Colonic mucosa (tissue), 4 donors: ENCODE results near the gene SNRK. TPM values are rescaled to one million over a fixed set of nuclear protein-coding genes. Genes with fewer than 3 reads are reported as not detected.

Source experiments
- DNase-seq: peaks from one replicate; pipeline ENCODE4 v3.0.0-alpha.2; 2020
- H3K27ac ChIP-seq: fragments of 200-600 bp; one replicate; pipeline ENCODE4 v1.8.0; 2021
- H3K27me3 ChIP-seq: fragments of 200-600 bp; one replicate; pipeline ENCODE4 v1.8.0; 2021
- H3K36me3 ChIP-seq: fragments of 200-600 bp; one replicate; pipeline ENCODE4 v1.8.0; 2021
- H3K4me1 ChIP-seq: fragments of 200-600 bp; one replicate; pipeline ENCODE4 v1.8.0; 2021; ENCODE audit warnings: mild to moderate bottlenecking
- H3K4me3 ChIP-seq: fragments of 200-600 bp; one replicate; pipeline ENCODE4 v1.8.0; 2021
- H3K9ac ChIP-seq, 2 donors: one replicate each; pipeline ENCODE4 v1.7.0; 2013; ENCODE audit warnings: control low read depth in 2 of 2, low read depth in 2 of 2, low read length in 2 of 2
- H3K9me3 ChIP-seq: fragments of 200-600 bp; one replicate; pipeline ENCODE4 v1.8.0; 2021
- CTCF ChIP-seq: fragments of 200-600 bp; IDR thresholded peaks from one replicate; pipeline ENCODE4 v1.8.0; 2022; ENCODE audit warnings: antibody characterized with exemption, mild to moderate bottlenecking
- intact Hi-C: fragments of 100-400 bp; cut with DNase I; formaldehyde crosslinking; loops from one replicate; pipeline ENCODE4 v1.14.1; 2022
- total RNA-seq, 2 donors: library from RNA; stranded (reverse); fragmentation: NEBNext Ultra II Directional in 1 of 2; extraction: Animal tissue kit (Norgen Biotek cat#: 25700) in 1 of 2; gene quantifications; one replicate each; pipeline ENCODE4 v1.2.1, GENCODE V29; 2021
- donor health status: healthy.
- donor health status: DM: no; HTN: no; CAD: no.
- donor health status: DM: no; HTN: no; CAD: no.

The SNRK gene
- total RNA-seq, 2 donors from 2014 or later, result 19.7 to 48.2 TPM

- Histone ChIP-seq H3K4me3 (no peak overlapping the region), H3K36me3 (no peaks in the 10 kb centered on the region), H3K27me3 (no peaks in the 10 kb centered on the region), H3K27ac (no peak overlapping the region), H3K4me1 (no peaks in the 10 kb centered on the region), H3K9me3 (no peaks in the 10 kb centered on the region), H3K9ac (no peak overlapping the region)
- no peak for TF ChIP-seq CTCF
- intact Hi-C loops, result no loop called here
- DNase-seq, result no peak
These were observed 28.5 kb upstream of the SNRK start for GRCh38 chr3:43257850-43258249.

- H3K36me3 ChIP-seq, result no peaks in the 10 kb centered on the region
- H3K4me1 ChIP-seq, result no peaks in the 10 kb centered on the region
- TF ChIP-seq CTCF, result no peak
- no peak overlapping the region for H3K9ac ChIP-seq
- H3K9me3 ChIP-seq, result no peaks in the 10 kb centered on the region
- no peak for DNase-seq
- H3K27me3 ChIP-seq, result no peaks in the 10 kb centered on the region
- no peak overlapping the region for H3K4me3 ChIP-seq
- intact Hi-C loops, result no loop called here
- H3K27ac ChIP-seq, result no peak overlapping the region
These were observed 26.7 kb upstream of the SNRK start for GRCh38 chr3:43259626-43260025.

GRCh38 chr3:43260412-43260811 lies 25.9 kb upstream of the SNRK start:
- intact Hi-C loops, result no loop called here
- TF ChIP-seq CTCF, result no peak
- Histone ChIP-seq H3K4me3 (no peak overlapping the region), H3K36me3 (no peaks in the 10 kb centered on the region), H3K9me3 (no peaks in the 10 kb centered on the region), H3K4me1 (no peaks in the 10 kb centered on the region), H3K9ac (no peak overlapping the region), H3K27me3 (no peaks in the 10 kb centered on the region), H3K27ac (no peak overlapping the region)
- no peak for DNase-seq

- Histone ChIP-seq H3K9me3 (no peaks in the 10 kb centered on the region), H3K27ac (no peak overlapping the region), H3K27me3 (no peaks in the 10 kb centered on the region), H3K36me3 (no peaks in the 10 kb centered on the region), H3K9ac (no peak overlapping the region), H3K4me3 (no peak overlapping the region), H3K4me1 (no peaks in the 10 kb centered on the region)
- no peak for DNase-seq
- no peak for TF ChIP-seq CTCF
- intact Hi-C loops, result no loop called here
These were observed 24.1 kb upstream of the SNRK start for GRCh38 chr3:43262194-43262593.

DNA sequence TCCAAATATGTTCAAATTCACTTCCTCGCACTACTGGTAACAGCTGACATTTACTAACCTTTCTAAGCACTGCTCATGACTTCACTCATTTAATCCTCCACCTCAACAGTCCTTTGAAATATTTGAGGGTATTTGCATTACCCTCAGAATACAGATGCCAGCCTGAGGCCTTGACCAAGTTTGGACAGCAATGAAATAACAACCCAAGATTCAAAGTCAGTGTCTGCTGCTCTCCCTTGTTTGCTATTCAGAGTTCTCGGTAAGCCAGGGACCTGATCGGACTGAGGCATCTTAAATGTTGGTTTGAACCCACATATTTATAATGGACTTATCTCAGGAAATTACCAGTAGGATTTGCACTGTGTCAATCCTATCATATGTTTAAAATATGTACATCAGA lies 19.9 kb upstream of the SNRK start:
- TF ChIP-seq CTCF, result no peak
- Histone ChIP-seq H3K4me3 (no peak overlapping the region), H3K36me3 (no peaks in the 10 kb centered on the region), H3K9me3 (no peaks in the 10 kb centered on the region), H3K27ac (no peak overlapping the region), H3K27me3 (no peaks in the 10 kb centered on the region), H3K4me1 (no peaks in the 10 kb centered on the region), H3K9ac (no peak overlapping the region)
- intact Hi-C loops, result no loop called here
- no peak for DNase-seq

DNA sequence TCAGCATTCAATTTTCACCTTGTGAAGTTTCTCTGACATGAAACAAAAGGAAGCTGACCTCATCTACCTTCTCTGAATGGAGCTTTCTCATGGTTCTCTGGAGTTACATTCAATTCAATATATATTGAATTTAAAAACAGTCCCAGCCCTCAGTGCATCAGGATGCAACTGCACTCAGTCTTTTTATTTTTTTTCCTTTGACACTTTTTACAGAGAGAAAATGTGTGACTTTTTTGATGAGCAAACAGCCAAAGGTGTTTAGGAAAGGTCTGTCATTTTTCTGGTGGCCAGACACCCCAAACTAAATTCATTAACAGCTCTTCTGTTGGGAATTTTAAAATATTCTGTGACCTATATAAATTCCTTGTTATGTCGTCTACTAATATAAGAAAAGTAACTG lies 19.3 kb upstream of the SNRK start:
- intact Hi-C loops, result no loop called here

More for the DNA sequence above, 19.3 kb upstream of the SNRK start:
- H3K36me3 ChIP-seq, result no peaks in the 10 kb centered on the region
- H3K9me3 ChIP-seq, result no peaks in the 10 kb centered on the region
- no peak overlapping the region for H3K4me3 ChIP-seq
- TF ChIP-seq CTCF, result no peak
- no peaks in the 10 kb centered on the region for H3K4me1 ChIP-seq
- H3K27me3 ChIP-seq, result no peaks in the 10 kb centered on the region
- H3K27ac ChIP-seq, result no peak overlapping the region
- no peak for DNase-seq
- H3K9ac ChIP-seq, result no peak overlapping the region
